ENCODE results near the gene SPRR5.

DNA sequence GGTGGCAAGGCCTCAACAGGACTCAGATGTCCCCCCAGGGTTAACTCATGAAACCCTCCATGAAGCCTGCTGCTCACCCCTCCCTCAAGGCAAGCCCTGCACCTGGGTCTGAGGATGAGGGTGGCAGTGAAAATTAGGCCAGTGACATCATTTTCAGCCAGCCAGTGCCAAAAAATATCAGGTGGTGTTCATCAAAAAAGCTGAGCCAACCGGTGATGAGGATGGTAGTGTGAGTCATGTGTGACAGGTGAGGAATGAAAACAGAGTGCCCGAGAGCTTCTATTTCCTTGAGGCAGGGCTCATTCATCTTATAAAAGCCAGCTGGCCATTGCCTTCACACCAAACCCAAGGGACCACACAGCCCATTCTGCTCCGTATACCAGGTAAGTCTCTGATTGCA lies 36.7 kb downstream of the SPRR5 start, which contains the start of gene SPRR1A:
- TF ChIP-seq, protein P1, sequence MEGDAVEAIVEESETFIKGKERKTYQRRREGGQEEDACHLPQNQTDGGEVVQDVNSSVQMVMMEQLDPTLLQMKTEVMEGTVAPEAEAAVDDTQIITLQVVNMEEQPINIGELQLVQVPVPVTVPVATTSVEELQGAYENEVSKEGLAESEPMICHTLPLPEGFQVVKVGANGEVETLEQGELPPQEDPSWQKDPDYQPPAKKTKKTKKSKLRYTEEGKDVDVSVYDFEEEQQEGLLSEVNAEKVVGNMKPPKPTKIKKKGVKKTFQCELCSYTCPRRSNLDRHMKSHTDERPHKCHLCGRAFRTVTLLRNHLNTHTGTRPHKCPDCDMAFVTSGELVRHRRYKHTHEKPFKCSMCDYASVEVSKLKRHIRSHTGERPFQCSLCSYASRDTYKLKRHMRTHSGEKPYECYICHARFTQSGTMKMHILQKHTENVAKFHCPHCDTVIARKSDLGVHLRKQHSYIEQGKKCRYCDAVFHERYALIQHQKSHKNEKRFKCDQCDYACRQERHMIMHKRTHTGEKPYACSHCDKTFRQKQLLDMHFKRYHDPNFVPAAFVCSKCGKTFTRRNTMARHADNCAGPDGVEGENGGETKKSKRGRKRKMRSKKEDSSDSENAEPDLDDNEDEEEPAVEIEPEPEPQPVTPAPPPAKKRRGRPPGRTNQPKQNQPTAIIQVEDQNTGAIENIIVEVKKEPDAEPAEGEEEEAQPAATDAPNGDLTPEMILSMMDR (conservative IDR thresholded peaks at IDR 0.05), result no peak
- no peak for TF ChIP-seq ZFX (IDR thresholded peaks at IDR 0.05)
